Mesenteric fat pad (tissue), 1 donor: ENCODE data around the gene FAM120C. TPM values are rescaled to one million over a fixed set of nuclear protein-coding genes. Genes with fewer than 3 reads are reported as not detected.
A peak's percentile ranks its signal among the peaks of the same experiment; 100 is the strongest.

ENCODE experiments used
- DNase-seq: peaks from one replicate; pipeline ENCODE4 v3.0.0-alpha.2; 2020; ENCODE audit warnings: low spot score
- long read RNA-seq: library from polyadenylated mRNA; unstranded; transcript quantifications from one replicate; pipeline ENCODE4 v2.0.0, GENCODE V29; 2020
- total RNA-seq: library from RNA; stranded (reverse); fragmentation: NEBNext Ultra II Directional; extraction: Animal tissue kit (Norgen Biotek cat#: 25700); gene quantifications from one replicate; pipeline ENCODE4 v1.2.1, GENCODE V29; 2021
- donor health status: DM: yes; HTN: yes; CAD: no.

The FAM120C gene
- total RNA-seq = 12.5 TPM
- long read RNA-seq, partial matches to known transcripts = 1 of 7 reads
- long read RNA-seq, other reads (novel, unspliced or antisense) = 3 of 7 reads

- no peak for DNase-seq
These were observed at the start of gene FAM120C for GRCh38 chrX:54182864-54183613. TSS of gene FAM120C (minus strand) at chrX:54183254. CDS start at chrX:54183198, 56 bp downstream.

GRCh38 chrX:54230435-54231148, 47.5 kb upstream of the FAM120C start:
- DNase-seq = no peak

- no peak for DNase-seq
These were observed 40.5 kb upstream of the FAM120C start for GRCh38 chrX:54223581-54223980.

GRCh38 chrX:54213603-54214002, 30.5 kb upstream of the FAM120C start:
- no peak for DNase-seq

GRCh38 chrX:54208531-54208930, 25.5 kb upstream of the FAM120C start:
- no peak for DNase-seq

- no peak for DNase-seq
These were observed 15.2 kb upstream of the FAM120C start for GRCh38 chrX:54198262-54198661.

GRCh38 chrX:54194982-54195588, 12.0 kb upstream of the FAM120C start:
- no peak for DNase-seq

GRCh38 chrX:54193085-54193821, 10.2 kb upstream of the FAM120C start:
- DNase-seq = no peak

GRCh38 chrX:54184474-54184873, 1.4 kb upstream of the FAM120C start:
- DNase-seq = no peak

GRCh38 chrX:54182194-54182863, 725 bp downstream of the FAM120C start:
- DNase-seq = peak; percentile 91

GRCh38 chrX:54181202-54181953, 1.7 kb downstream of the FAM120C start:
- DNase-seq = no peak

- no peak for DNase-seq
These were observed 2.7 kb downstream of the FAM120C start for GRCh38 chrX:54180403-54180802.

GRCh38 chrX:54178100-54178940, 4.7 kb downstream of the FAM120C start:
- DNase-seq = no peak

GRCh38 chrX:54177306-54177705, 5.7 kb downstream of the FAM120C start:
- DNase-seq = no peak

GRCh38 chrX:54173791-54174190, 9.3 kb downstream of the FAM120C start:
- no peak for DNase-seq

- no peak for DNase-seq
These were observed 10.6 kb downstream of the FAM120C start for GRCh38 chrX:54172455-54172854.

GRCh38 chrX:54171527-54172250, 11.4 kb downstream of the FAM120C start:
- no peak for DNase-seq

GRCh38 chrX:54171091-54171490, 12.0 kb downstream of the FAM120C start:
- no peak for DNase-seq
